GM12878 (cell line): Measurements from ENCODE around the gene GABARAPL2. TPM values are rescaled to one million over a fixed set of nuclear protein-coding genes. Genes with fewer than 3 reads are reported as not detected.

ENCODE experiments used
- ATAC-seq: fragments of 200-7000 bp; cut with Tn5 transposase; 3 replicates; pipeline ENCODE4 v1.9.1; 2020; ENCODE audit warnings: mild to moderate bottlenecking, moderate library complexity
- BruUV-seq: library from RNA; stranded (reverse); fragments of 400-500 nt; replicated peaks from 2 replicates; lab custom pipeline; 2021; lab: Mats Ljungman, UMichigan
- CTCF ChIA-PET: fragments of 300-600 bp; sonication (Branson Sonifier 250); formaldehyde crosslinking; extraction: SDS; loops from one replicate; lab custom pipeline; 2021; ENCODE audit warnings: inconsistent platforms; lab: Yijun Ruan, JAX
- POLR2A ChIA-PET: fragments of 350-600 bp; formaldehyde crosslinking; extraction: SDS; loops from one replicate; lab custom pipeline; 2021; ENCODE audit warnings: inconsistent platforms; lab: Charles Lee
- RAD21 ChIA-PET: fragments of 300-600 bp; sonication (Branson Sonifier 250); formaldehyde crosslinking; loops from one replicate; lab custom pipeline; 2023; ENCODE audit warnings: antibody characterized with exemption; ENCODE audit not compliant: unreplicated experiment; lab: Charles Lee
- SMC1A ChIA-PET: fragments of 300-600 bp; sonication (Branson Sonifier 250); formaldehyde crosslinking; loops from one replicate; lab custom pipeline; 2023; ENCODE audit not compliant: unreplicated experiment, uncharacterized antibody; lab: Charles Lee
- DNase-seq: peaks from one replicate; pipeline ENCODE4 v3.0.0-alpha.2; 2011; ENCODE audit warnings: low read depth, low spot score
- FAIRE-seq: peaks from 3 replicates; lab custom pipeline; 2011; peaks lifted over from hg19 to GRCh38; lab: Jason Lieb, UNC
- H2AFZ ChIP-seq: 2 replicates; pipeline ENCODE4 v1.6.0; 2011; ENCODE audit warnings: low read depth, low read length, control low read depth; ENCODE audit not compliant: control insufficient read depth
- H3K27ac ChIP-seq: 2 replicates; pipeline ENCODE4 v1.5.1; 2011; ENCODE audit warnings: control low read depth; ENCODE audit not compliant: control insufficient read depth, insufficient read depth
- H3K27me3 ChIP-seq, 2 experiments: replicated peaks in 1 of 2; 2 replicates each; pipeline versions ENCODE4 v1.6.0 to v1.6.1; 2011; ENCODE audit warnings: low read length in 1 of 2; ENCODE audit not compliant: control insufficient read depth in 2 of 2, insufficient read depth in 2 of 2
- H3K36me3 ChIP-seq, 2 experiments: 2 replicates each; pipeline ENCODE4 v1.5.1; 2011; ENCODE audit warnings: low read length in 1 of 2; ENCODE audit not compliant: control insufficient read depth in 2 of 2, insufficient read depth in 2 of 2
- H3K4me1 ChIP-seq: 2 replicates; pipeline ENCODE4 v1.6.1; 2011; ENCODE audit warnings: mild to moderate bottlenecking, low read length, moderate library complexity, mixed read lengths; ENCODE audit not compliant: control insufficient read depth, insufficient read depth
- H3K4me2 ChIP-seq: 2 replicates; pipeline ENCODE4 v1.6.0; 2011; ENCODE audit warnings: control low read depth; ENCODE audit not compliant: control insufficient read depth, insufficient read depth
- H3K4me3 ChIP-seq: fragments of 200-600 bp; sonication (generic); 2 replicates; pipeline ENCODE4 v1.5.1; 2016
- H3K79me2 ChIP-seq: 2 replicates; pipeline ENCODE4 v1.6.0; 2011; ENCODE audit warnings: low read length; ENCODE audit not compliant: control insufficient read depth, insufficient read depth
- H3K9ac ChIP-seq: 2 replicates; pipeline ENCODE4 v1.8.0; 2011; ENCODE audit warnings: low read length, control low read depth, mixed read lengths; ENCODE audit not compliant: control insufficient read depth, insufficient read depth
- H3K9me3 ChIP-seq: replicated peaks from 3 replicates; pipeline ENCODE4 v1.5.1; 2011; ENCODE audit warnings: mild to moderate bottlenecking, low read length; ENCODE audit not compliant: control insufficient read depth, insufficient read depth
- H4K20me1 ChIP-seq: 2 replicates; pipeline ENCODE4 v1.6.0; 2011; ENCODE audit not compliant: control insufficient read depth, insufficient read depth
- CBX3 ChIP-seq: fragments of 200-600 bp; sonication (generic); IDR thresholded peaks from 2 replicates; pipeline ENCODE4 v1.6.1; 2016; ENCODE audit warnings: low read depth, borderline replicate concordance
- MTA2 ChIP-seq: fragments of 450-650 bp; IDR thresholded peaks from 2 replicates; pipeline ENCODE4 v1.6.1; 2016; ENCODE audit warnings: low read depth, mild to moderate bottlenecking, moderate library complexity
- NFIC ChIP-seq: IDR thresholded peaks from 2 replicates; pipeline ENCODE4 v1.6.1; 2012; ENCODE audit warnings: low read depth, mild to moderate bottlenecking, inconsistent platforms, low read length, moderate library complexity
- NRF1 ChIP-seq: conservative IDR thresholded peaks from 2 replicates; pipeline ENCODE4 v1.6.1; 2011; ENCODE audit warnings: mild to moderate bottlenecking, low read depth, low read length, improper control_type of control experiment
- POLR2A ChIP-seq: IDR thresholded peaks from 2 replicates; pipeline ENCODE4 v1.6.1; 2011; ENCODE audit warnings: low read depth, mild to moderate bottlenecking, low read length
- POLR2AphosphoS2 ChIP-seq: IDR thresholded peaks from 2 replicates; pipeline ENCODE4 v1.6.1; 2011; ENCODE audit warnings: low read depth, mild to moderate bottlenecking, low read length, improper control_type of control experiment, moderate library complexity
- SMAD5 ChIP-seq: IDR thresholded peaks from 2 replicates; pipeline ENCODE4 v1.6.1; 2016; ENCODE audit warnings: antibody characterized with exemption, low read depth
- TAF1 ChIP-seq: IDR thresholded peaks from 2 replicates; pipeline ENCODE4 v1.6.1; 2011; ENCODE audit warnings: mild to moderate bottlenecking, low read depth, low read length, borderline replicate concordance
- ZNF24 ChIP-seq: fragments of 450-650 bp; IDR thresholded peaks from 2 replicates; pipeline ENCODE4 v1.6.1; 2017; ENCODE audit warnings: antibody characterized with exemption, mild to moderate bottlenecking
- WGBS: methylation state at CpG from one replicate; pipeline ENCODE4 v1.1.6; 2016; ENCODE audit warnings: low lambda C conversion rate; ENCODE audit not compliant: insufficient replicate concordance, insufficient coverage; ENCODE audit errors: missing lambda C conversion rate; 5-methylcytosine and 5-hydroxymethylcytosine counted together
- in situ Hi-C: fragments of 300-500 bp; cut with MboI; formaldehyde crosslinking; loops from 9 replicates; pipeline ENCODE4 v1.14.3; 2018; ENCODE audit warnings: mixed read lengths
- intact Hi-C: fragments of 100-400 bp; cut with micrococcal nuclease; formaldehyde crosslinking; loops from one replicate; pipeline ENCODE4 v1.14.2; 2022; ENCODE audit not compliant: unreplicated experiment
- polyA plus RNA-seq, 11 experiments: library from polyadenylated mRNA; depleted of rRNA in 4 of 11; unstranded in 6 of 11; stranded (reverse) in 5 of 11; fragments of >200 nt; fragmentation: Nextera tagmentation in 4 of 11; fragmentation: Illumina TruSeq in 1 of 11; extraction: Ambion mirVana in 4 of 11; extraction: Trizol in 1 of 11; gene quantifications; 1 replicate in 1 of 11; 2 replicates in 10 of 11; pipeline versions ENCODE4 v1.2.1 to v1.2.3, GENCODE V29; 2011 to 2016; ENCODE audit warnings: inconsistent platforms in 2 of 11, missing spikeins in 2 of 11, low read depth in 1 of 11
- total RNA-seq, 4 experiments: library from RNA; depleted of rRNA in 3 of 4; stranded (reverse); fragments of >200 nt in 3 of 4; fragmentation: Illumina TruSeq in 1 of 4; extraction: Trizol in 1 of 4; gene quantifications; 2 replicates each; pipeline versions ENCODE4 v1.2.1 to v1.2.3, GENCODE V29; 2013 to 2021
- TF ChIP-seq, protein P1 (sequence below): IDR thresholded peaks from 2 replicates; pipeline ENCODE4 v1.6.1; 2012; ENCODE audit warnings: low read length, inconsistent platforms

The GABARAPL2 gene
- total and polyA plus RNA-seq, 10 of the 15 experiments (the other 5 are each of a cell fraction or from before 2014, with no cell fraction given) = 61.9 to 359 (median 128) TPM

DNA sequence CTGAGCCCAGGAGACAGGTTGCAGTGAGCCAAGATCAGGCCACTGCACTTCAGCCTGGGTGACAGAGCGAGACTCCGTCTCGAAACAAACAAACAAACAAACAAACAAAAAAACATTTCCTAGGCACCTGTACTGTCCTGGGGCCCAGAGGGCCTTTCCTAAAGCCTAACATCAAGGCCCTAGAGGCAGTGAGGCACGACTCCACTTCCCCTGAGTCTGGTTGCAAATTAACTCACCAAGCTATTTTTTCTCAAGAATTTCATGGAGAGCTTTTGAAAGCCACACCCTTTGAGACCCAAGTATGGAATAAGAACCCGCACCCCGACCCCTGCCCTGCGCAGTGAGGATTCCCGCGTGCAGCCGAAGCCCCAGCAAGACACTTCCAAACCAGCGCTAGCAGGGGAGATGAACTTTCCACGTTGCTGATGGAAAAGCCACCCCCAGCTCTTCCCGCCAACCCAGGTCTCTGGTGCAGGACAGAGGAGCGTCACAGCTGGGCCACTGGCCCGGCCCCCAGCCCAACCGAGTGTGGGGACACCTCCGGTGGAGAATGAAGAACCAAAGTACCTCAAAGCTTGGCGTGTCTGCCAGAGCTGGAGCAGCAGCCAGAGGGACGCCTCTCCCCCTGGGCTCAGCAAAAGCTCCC is 31.5 kb upstream of the GABARAPL2 start (continued):
- TF ChIP-seq CBX3 = no peak

GRCh38 chr16:75535211-75535843 is 30.9 kb upstream of the GABARAPL2 start:
- WGBS = 74% methylated on average over 34 of the region's 34 CpGs
- Histone ChIP-seq H3K9ac (no peak overlapping the region), H3K27me3 (no peaks in the 10 kb centered on the region), H3K4me3 (no peak overlapping the region), H3K9me3 (no peaks in the 10 kb centered on the region), H3K4me1 (no peaks in the 10 kb centered on the region), H3K79me2 (no peaks in the 10 kb centered on the region), H3K4me2 (no peak overlapping the region), H3K27ac (no peak overlapping the region), H2AFZ (no peak overlapping the region), H3K36me3 (no peaks in the 10 kb centered on the region), H4K20me1 (no peaks in the 10 kb centered on the region)
- TF ChIP-seq ZNF24 = no peak
- no peak for TF ChIP-seq NRF1
- no peak for TF ChIP-seq POLR2A
- no peak for TF ChIP-seq POLR2AphosphoS2
- TF ChIP-seq MTA2 = no peak
- TF ChIP-seq NFIC = no peak
- TF ChIP-seq TAF1 = no peak
- TF ChIP-seq, protein P1, sequence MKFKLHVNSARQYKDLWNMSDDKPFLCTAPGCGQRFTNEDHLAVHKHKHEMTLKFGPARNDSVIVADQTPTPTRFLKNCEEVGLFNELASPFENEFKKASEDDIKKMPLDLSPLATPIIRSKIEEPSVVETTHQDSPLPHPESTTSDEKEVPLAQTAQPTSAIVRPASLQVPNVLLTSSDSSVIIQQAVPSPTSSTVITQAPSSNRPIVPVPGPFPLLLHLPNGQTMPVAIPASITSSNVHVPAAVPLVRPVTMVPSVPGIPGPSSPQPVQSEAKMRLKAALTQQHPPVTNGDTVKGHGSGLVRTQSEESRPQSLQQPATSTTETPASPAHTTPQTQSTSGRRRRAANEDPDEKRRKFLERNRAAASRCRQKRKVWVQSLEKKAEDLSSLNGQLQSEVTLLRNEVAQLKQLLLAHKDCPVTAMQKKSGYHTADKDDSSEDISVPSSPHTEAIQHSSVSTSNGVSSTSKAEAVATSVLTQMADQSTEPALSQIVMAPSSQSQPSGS = no peak
- no peak for TF ChIP-seq SMAD5
- FAIRE-seq = no peak
- ChIA-PET SMC1A (interaction anchor here (1.5 to 2.0 kb wide), 2 partner anchors 13 to 18 kb away, joined by 3 to 5 read pairs; no protein-coding TSS in a partner anchor), CTCF (interaction anchor here (0.8 to 1.7 kb wide), 5 partner anchors 14 to 86 kb away, joined by 3 to 4 read pairs (median 3); no protein-coding TSS in a partner anchor), POLR2A (interaction anchor here (1.3 kb wide), 1 partner anchor 18 kb away, joined by 5 read pairs; no protein-coding TSS in a partner anchor), RAD21 (interaction anchor here (0.8 to 1.4 kb wide), 4 partner anchors 14 to 336 kb away, joined by 3 read pairs; no protein-coding TSS in a partner anchor)
- in situ Hi-C loops (no loop called here), intact Hi-C loops (no loop called here)
- no TSS peak for BruUV-seq
- no peak for ATAC-seq
- no peak for DNase-seq
